ENCODE data around the gene GNB1L. TPM values are rescaled to one million over a fixed set of nuclear protein-coding genes. Genes with fewer than 3 reads are reported as not detected.

The GNB1L gene
- total and polyA plus RNA-seq, 2 of the 13 experiments (the other 11 are each of a cell fraction or from before 2014, with no cell fraction given) = 2.5 to 7.4 TPM

GRCh38 chr22:19782533-19782932, 72.1 kb downstream of the GNB1L start:
- no TSS peak for BruUV-seq (replicated peaks)
- in situ Hi-C loops (cut with HindIII; ENCODE audit: extremely low pct_ligation_motif_present, low pct_unique_long_range_greater_than_20kb) (no loop called here), intact Hi-C loops (cut with micrococcal nuclease; ENCODE audit: unreplicated experiment) (loop anchor here (5.0 kb wide), 1 partner anchor 50 kb away; no protein-coding TSS in a partner anchor)
- H2AFZ ChIP-seq (ENCODE audit: low read length) = no peak overlapping the region
- DNase-seq (ENCODE audit: low spot score) (no peak), ATAC-seq (no peak), FAIRE-seq (no peak)
- TF ChIP-seq ZNF138 (CRISPR knock-in tag; IDR thresholded peaks at IDR 0.05; ENCODE audit: low read depth) = no peak
- no peak for TF ChIP-seq HNRNPLL (IDR thresholded peaks at IDR 0.05; ENCODE audit: low read depth, low read length, poor library complexity, severe bottlenecking)
- no peak for TF ChIP-seq ATF1 (CRISPR knock-in tag; IDR thresholded peaks at IDR 0.05)
- TF ChIP-seq ZNF800 (CRISPR knock-in tag; IDR thresholded peaks at IDR 0.05) = no peak
- TF ChIP-seq ZNF766 (CRISPR knock-in tag; IDR thresholded peaks at IDR 0.05; ENCODE audit: borderline replicate concordance) = no peak
- no peak for TF ChIP-seq MED13 (CRISPR knock-in tag; IDR thresholded peaks at IDR 0.05)
- no peak for TF ChIP-seq HOXA7 (CRISPR knock-in tag; IDR thresholded peaks at IDR 0.05)
- no peak for TF ChIP-seq ZNF484 (CRISPR knock-in tag; IDR thresholded peaks at IDR 0.05; ENCODE audit: borderline replicate concordance, low read depth)
- TF ChIP-seq BORCS8-MEF2B (CRISPR knock-in tag; IDR thresholded peaks at IDR 0.05) = no peak
- no peak for TF ChIP-seq TAF15 (IDR thresholded peaks at IDR 0.05; ENCODE audit: low read depth, low read length, poor library complexity, severe bottlenecking)
- no peak for TF ChIP-seq ATF7 (IDR thresholded peaks at IDR 0.05)
- no peak for TF ChIP-seq ATF7 (CRISPR knock-in tag; IDR thresholded peaks at IDR 0.05)
- TF ChIP-seq ZNF44 (CRISPR knock-in tag; IDR thresholded peaks at IDR 0.05) = no peak
- TF ChIP-seq MTF2 (CRISPR knock-in tag; IDR thresholded peaks at IDR 0.05; ENCODE audit: borderline replicate concordance) = no peak
- TF ChIP-seq CBFB (CRISPR knock-in tag; IDR thresholded peaks at IDR 0.05) = no peak
- TF ChIP-seq PCBP2 (optimal IDR thresholded peaks at IDR 0.05; ENCODE audit: low read depth, low read length, poor library complexity, severe bottlenecking) = no peak
- no peak for TF ChIP-seq TIGD3 (CRISPR knock-in tag; IDR thresholded peaks at IDR 0.05; ENCODE audit: borderline replicate concordance)
- TF ChIP-seq XRCC5 (optimal IDR thresholded peaks at IDR 0.05; ENCODE audit: low read length) = no peak
- TF ChIP-seq GPN1 (CRISPR knock-in tag; IDR thresholded peaks at IDR 0.05; ENCODE audit: borderline replicate concordance) = no peak
- CTCF ChIA-PET (ENCODE audit: low intra/inter-chr PET ratio, low total read pairs) = no interaction called here
- POLR2A ChIA-PET = no interaction called here
- H3K79me2 ChIP-seq (ENCODE audit: insufficient read depth, low read length) = no peaks in the 10 kb centered on the region
- no peaks in the 10 kb centered on the region for H4K20me1 ChIP-seq (ENCODE audit: insufficient read depth, low read length)
- H3K9me3 ChIP-seq (ENCODE audit: low read length) = no peaks in the 10 kb centered on the region
- H3K27me3 ChIP-seq (ENCODE audit: control insufficient read depth in 1 of 2, insufficient read depth in 2 of 2, low read length in 2 of 2) = peaks cover 0 to 26% of the 10 kb centered on the region in 2 experiments; a peak in 2 of 5 replicates
- H3K4me2 ChIP-seq (ENCODE audit: low read depth, low read length) = no peak overlapping the region
- H3K4me3 ChIP-seq (replicated peaks in 1 of 3; ENCODE audit: insufficient read depth in 1 of 3, low read depth in 2 of 3, low read length in 3 of 3) = no peak overlapping the region
- 82% methylated on average over 1 of the region's 1 CpG for WGBS (ENCODE audit: low lambda C conversion rate)
- H3K36me3 ChIP-seq (replicated peaks in 1 of 2; ENCODE audit: control insufficient read depth in 1 of 2, insufficient read depth in 2 of 2, low read length in 2 of 2) = no peaks in the 10 kb centered on the region
- H3K4me1 ChIP-seq (ENCODE audit: insufficient read depth, low read length) = peaks cover 19% of the 10 kb centered on the region
- H3K27ac ChIP-seq (ENCODE audit: extremely low read length, insufficient read depth, low read length) = no peak overlapping the region
- H3K9ac ChIP-seq (ENCODE audit: insufficient read depth, low read depth, low read length) = no peak overlapping the region

All from HepG2 (cell line).